Neutrophil (primary cell): Measurements from ENCODE around the gene SEZ6.
"Not testable (repeated sequence)": the region's sequence is repeated elsewhere in the genome, so short reads cannot be mapped to it uniquely, and the experiment has no call there.

Experiments used
- H3K27ac ChIP-seq: fragments of 200-600 bp; sonication (generic); 2 replicates; pipeline ENCODE4 v1.5.1; 2016; ENCODE audit warnings: mild to moderate bottlenecking, moderate library complexity
- H3K27me3 ChIP-seq: fragments of 200-600 bp; sonication (generic); 2 replicates; pipeline ENCODE4 v1.6.0; 2016; ENCODE audit warnings: mild to moderate bottlenecking
- H3K36me3 ChIP-seq: fragments of 200-600 bp; sonication (generic); 2 replicates; pipeline ENCODE4 v1.5.1; 2017
- H3K4me1 ChIP-seq, 2 experiments: fragments of 200-600 bp in 1 of 2; sonication (generic) in 1 of 2; 1 replicate in 1 of 2; 2 replicates in 1 of 2; pipeline versions ENCODE4 v1.5.1 to v1.6.1; 2013 to 2016; ENCODE audit warnings: low read depth in 1 of 2, low read length in 1 of 2, mild to moderate bottlenecking in 1 of 2, moderate library complexity in 1 of 2; ENCODE audit not compliant: control insufficient read depth in 1 of 2, insufficient read depth in 1 of 2
- H3K4me3 ChIP-seq, 2 experiments: fragments of 200-600 bp in 1 of 2; sonication (generic) in 1 of 2; 1 replicate in 1 of 2; 2 replicates in 1 of 2; pipeline ENCODE4 v1.5.1; 2013 to 2016; ENCODE audit warnings: low read depth in 1 of 2, low read length in 1 of 2, mild to moderate bottlenecking in 1 of 2, moderate library complexity in 1 of 2
- H3K9me3 ChIP-seq: fragments of 200-600 bp; sonication (generic); 2 replicates; pipeline ENCODE4 v1.5.1; 2016
- TF ChIP-seq, protein P1 (sequence below): fragments of 200-600 bp; sonication (generic); IDR thresholded peaks from 2 replicates; pipeline ENCODE4 v1.5.1; 2016; ENCODE audit warnings: antibody characterized with exemption

SEZ6 gene

GRCh38 chr17:28940142-28940541, 65.7 kb downstream of the SEZ6 start:
- no peaks in the 10 kb centered on the region for H3K27me3 ChIP-seq
- H3K4me1 ChIP-seq, result peaks cover 75 to 88% of the 10 kb centered on the region in 2 experiments
- TF ChIP-seq, protein P1, sequence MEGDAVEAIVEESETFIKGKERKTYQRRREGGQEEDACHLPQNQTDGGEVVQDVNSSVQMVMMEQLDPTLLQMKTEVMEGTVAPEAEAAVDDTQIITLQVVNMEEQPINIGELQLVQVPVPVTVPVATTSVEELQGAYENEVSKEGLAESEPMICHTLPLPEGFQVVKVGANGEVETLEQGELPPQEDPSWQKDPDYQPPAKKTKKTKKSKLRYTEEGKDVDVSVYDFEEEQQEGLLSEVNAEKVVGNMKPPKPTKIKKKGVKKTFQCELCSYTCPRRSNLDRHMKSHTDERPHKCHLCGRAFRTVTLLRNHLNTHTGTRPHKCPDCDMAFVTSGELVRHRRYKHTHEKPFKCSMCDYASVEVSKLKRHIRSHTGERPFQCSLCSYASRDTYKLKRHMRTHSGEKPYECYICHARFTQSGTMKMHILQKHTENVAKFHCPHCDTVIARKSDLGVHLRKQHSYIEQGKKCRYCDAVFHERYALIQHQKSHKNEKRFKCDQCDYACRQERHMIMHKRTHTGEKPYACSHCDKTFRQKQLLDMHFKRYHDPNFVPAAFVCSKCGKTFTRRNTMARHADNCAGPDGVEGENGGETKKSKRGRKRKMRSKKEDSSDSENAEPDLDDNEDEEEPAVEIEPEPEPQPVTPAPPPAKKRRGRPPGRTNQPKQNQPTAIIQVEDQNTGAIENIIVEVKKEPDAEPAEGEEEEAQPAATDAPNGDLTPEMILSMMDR, result no peak

GRCh38 chr17:28938552-28938951, 67.3 kb downstream of the SEZ6 start:
- TF ChIP-seq, protein P1, result no peak
- peaks cover 82 to 94% of the 10 kb centered on the region in 2 experiments for H3K4me1 ChIP-seq
- peak overlapping the region; percentile 3 to 36 for H3K4me3 ChIP-seq

More at GRCh38 chr17:28940142-28940541, 65.7 kb downstream of the SEZ6 start:
- H3K36me3 ChIP-seq, result peaks cover 14% of the 10 kb centered on the region
- no peaks in the 10 kb centered on the region for H3K9me3 ChIP-seq
- H3K4me3 ChIP-seq, result peak overlapping the region; percentile 26 to 43
- H3K27ac ChIP-seq, result peak overlapping the region; percentile 88

DNA sequence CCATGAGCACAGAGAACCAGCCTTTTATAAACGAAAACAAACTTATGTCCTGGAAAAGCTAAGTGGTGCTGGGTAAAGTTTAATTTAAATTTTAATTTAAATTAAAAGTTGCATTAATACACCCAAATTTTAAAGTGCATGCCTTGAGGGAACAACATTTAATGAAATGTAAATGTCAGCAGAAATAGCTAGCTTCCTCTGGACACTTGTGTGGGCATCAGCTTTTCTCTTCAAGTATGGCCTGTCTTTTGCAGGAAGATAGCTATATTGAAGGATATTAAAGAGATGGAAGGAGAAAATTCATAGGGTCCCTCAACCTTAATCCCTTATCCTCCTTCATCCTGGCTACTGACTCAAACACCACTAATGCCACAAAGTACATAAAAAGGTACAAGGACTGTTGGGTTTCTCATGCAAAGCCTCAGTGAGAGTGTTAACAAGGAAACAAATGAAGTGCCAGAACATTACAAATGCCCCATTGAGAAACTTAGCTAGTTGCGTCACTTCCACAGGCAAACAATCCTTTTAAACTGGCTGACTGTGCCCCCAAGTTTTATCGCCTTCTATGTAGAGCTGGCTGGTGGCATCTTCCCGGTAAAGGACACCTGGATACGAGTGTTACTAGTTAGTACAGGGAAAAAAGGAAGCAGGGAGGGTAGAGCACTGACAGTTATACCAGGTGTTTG, 68.6 kb downstream of the SEZ6 start:
- Histone ChIP-seq H3K4me3 (peak overlapping the region; percentile 36 to 54), H3K27me3 (no peaks in the 10 kb centered on the region), H3K27ac (peak overlapping the region; percentile 88), H3K36me3 (peaks cover 9% of the 10 kb centered on the region), H3K9me3 (no peaks in the 10 kb centered on the region), H3K4me1 (peaks cover 81 to 84% of the 10 kb centered on the region in 2 experiments)
- TF ChIP-seq, protein P1, result no peak

More at GRCh38 chr17:28938552-28938951, 67.3 kb downstream of the SEZ6 start:
- Histone ChIP-seq H3K27ac (peak overlapping the region; percentile 88), H3K27me3 (no peaks in the 10 kb centered on the region), H3K36me3 (peaks cover 10% of the 10 kb centered on the region), H3K9me3 (no peaks in the 10 kb centered on the region)

- peaks cover 68 to 71% of the 10 kb centered on the region in 2 experiments for H3K4me1 ChIP-seq
- TF ChIP-seq, protein P1, result no peak
- peaks cover 9% of the 10 kb centered on the region for H3K36me3 ChIP-seq
- peak overlapping the region; percentile 88 for H3K27ac ChIP-seq
- no peaks in the 10 kb centered on the region for H3K9me3 ChIP-seq
- peak overlapping the region in 1 of 2 experiments; percentile 36 for H3K4me3 ChIP-seq
- H3K27me3 ChIP-seq, result no peaks in the 10 kb centered on the region
These were observed 69.9 kb downstream of the SEZ6 start for GRCh38 chr17:28935744-28936460.

DNA sequence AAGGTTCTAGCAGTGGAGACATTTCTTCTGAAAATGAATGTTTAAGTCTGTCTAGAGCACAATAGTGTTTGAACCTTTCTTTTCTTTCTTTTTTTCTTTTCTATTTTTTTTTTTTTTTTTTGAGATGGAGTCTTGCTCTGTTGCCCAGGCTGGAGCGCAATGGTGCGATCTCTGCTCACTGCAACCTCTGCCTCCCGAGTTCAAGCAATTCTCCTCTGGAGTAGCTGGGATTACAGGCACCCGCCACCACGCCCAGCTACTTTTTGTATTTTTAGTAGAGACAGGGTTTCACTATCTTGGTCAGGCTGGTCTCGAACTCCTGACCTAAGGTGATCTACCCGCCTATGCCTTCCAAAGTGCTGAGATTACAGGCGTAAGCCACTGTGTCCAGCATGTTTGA, 71.3 kb downstream of the SEZ6 start:
- H3K36me3 ChIP-seq, H3K27me3 ChIP-seq: not testable (repeated sequence)
- peaks cover 61 to 71% of the 10 kb centered on the region in 2 experiments for H3K4me1 ChIP-seq

GRCh38 chr17:28929787-28930186, 76.0 kb downstream of the SEZ6 start:
- H3K36me3 ChIP-seq, result peaks cover 4% of the 10 kb centered on the region
- H3K27ac ChIP-seq, result peak overlapping the region; percentile 96
- TF ChIP-seq, protein P1, result no peak
- H3K27me3 ChIP-seq, result no peaks in the 10 kb centered on the region
- no peaks in the 10 kb centered on the region for H3K9me3 ChIP-seq
- H3K4me1 ChIP-seq, result peaks cover 56 to 70% of the 10 kb centered on the region in 2 experiments
- H3K4me3 ChIP-seq, result no peak overlapping the region

More for the DNA sequence above, 71.3 kb downstream of the SEZ6 start:
- peak overlapping the region; percentile 88 for H3K27ac ChIP-seq
- not testable (repeated sequence) for H3K9me3 ChIP-seq, H3K4me3 ChIP-seq
